HG03575 (cell line): ENCODE data around the gene SYTL3.
"Not testable (repeated sequence)": the region's sequence is repeated elsewhere in the genome, so short reads cannot be mapped to it uniquely, and the experiment has no call there.

Experiments used
- ATAC-seq: cut with Tn5 transposase; IDR thresholded peaks from one replicate; pipeline ENCODE4 v1.9.1; 2021; ENCODE audit not compliant: unreplicated experiment, insufficient number of reproducible peaks, low FRiP score; ENCODE audit errors: extremely low read depth

Gene SYTL3

DNA sequence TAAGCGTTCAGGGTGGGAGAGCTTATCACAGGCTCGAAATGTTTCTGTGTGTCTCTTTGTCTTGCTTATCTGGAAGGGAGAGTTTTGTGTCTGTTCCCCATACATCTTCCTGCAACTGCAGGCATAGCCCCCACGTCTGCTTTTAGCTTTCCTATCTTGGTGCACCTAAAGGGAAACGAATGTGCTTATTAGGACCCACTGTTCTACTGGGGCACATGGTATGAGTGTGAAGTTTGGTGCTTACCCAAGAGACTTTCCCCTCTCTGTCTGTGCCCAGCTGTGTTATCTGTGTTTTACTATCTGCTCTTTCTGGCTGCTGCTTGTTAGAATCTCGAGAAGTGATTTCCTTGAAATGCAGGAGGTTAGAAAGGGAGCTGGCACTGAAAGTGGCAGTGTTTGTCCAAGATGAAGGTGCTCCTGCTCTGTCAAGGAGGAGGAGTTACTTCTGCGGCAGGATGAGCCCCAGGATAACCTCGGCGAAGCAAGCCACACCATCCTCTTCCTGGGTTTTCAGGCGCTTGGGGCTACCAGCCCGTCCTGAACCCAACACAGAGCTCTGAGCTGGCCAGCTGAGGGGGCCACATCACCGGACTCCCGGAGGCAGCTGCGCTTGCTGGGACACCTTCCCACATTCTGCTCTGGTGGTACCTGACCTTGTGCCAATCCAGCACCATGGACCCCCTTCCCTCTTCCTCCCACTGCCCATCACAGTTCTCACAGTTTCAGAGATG is 28.7 kb upstream of the SYTL3 start:
- no peak for ATAC-seq

DNA sequence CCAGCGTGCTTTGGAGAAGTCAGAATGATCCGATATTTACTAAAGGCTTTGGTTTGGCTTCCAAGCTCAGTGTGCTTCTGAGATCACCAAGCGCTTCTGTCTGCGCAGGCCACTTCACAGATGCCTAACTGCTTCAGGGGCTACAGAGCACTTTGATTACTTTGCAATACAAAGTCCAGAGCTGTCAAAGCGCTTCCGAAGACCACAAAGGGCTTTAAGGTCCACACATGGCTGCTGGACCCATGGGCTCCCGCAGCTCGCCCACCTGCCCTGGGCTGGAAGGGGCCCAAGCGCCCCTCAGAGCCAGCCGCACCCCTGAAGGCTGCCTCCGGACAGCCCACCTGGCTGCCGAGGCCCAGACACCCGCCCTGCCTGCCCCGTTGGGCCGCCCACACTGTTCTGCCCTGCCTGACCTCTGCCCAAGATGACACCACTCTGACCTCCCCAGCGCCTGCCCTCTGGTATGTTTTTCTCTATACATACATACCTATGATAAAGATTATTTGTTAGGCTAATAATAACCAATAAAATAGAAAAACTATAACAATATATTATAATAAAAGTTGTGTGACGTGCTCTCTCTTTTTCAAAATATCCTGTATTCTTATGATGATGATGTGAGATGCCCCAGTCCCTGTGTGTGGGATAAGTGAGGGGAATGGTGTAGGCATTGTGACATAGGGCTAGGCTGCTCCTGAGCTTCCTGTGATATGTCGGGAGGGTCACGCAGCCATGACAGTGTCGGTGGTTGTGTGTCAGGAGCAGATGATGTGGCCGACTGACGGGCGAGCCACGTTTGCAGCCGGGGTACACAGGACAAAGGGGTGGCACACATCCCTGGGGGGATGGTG is 27.9 kb upstream of the SYTL3 start:
- no peak for ATAC-seq

DNA sequence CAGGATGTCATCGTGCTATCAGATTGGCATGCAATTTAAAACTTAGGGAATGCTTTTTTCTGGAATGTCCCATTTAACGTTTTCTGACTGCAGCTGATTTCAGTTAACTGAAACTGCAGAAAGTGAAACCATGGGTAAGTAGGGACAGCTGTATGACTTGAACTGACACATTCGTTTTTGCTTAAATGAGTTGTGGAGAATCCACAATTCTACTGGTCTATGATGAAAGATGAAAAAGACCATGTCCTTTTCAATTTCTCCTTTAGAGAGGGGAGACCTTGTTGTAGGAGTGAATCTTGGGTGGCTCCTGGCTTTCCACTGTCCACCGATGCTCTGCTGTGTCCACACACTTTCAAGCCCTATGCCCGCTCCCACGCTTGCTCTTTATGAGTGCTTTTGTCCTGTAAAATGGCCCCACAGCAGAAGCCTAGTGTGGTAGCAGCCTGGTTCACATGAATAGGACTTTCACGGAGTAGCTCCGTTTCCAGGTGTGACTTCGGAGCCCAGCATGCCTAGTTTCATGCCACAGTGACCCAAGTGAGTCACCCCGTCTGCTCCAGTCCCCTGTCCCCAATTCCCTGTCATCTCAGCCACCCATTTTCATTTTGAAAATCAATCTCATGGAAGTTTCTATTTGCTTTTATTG is 27.2 kb upstream of the SYTL3 start:
- ATAC-seq: no peak

DNA sequence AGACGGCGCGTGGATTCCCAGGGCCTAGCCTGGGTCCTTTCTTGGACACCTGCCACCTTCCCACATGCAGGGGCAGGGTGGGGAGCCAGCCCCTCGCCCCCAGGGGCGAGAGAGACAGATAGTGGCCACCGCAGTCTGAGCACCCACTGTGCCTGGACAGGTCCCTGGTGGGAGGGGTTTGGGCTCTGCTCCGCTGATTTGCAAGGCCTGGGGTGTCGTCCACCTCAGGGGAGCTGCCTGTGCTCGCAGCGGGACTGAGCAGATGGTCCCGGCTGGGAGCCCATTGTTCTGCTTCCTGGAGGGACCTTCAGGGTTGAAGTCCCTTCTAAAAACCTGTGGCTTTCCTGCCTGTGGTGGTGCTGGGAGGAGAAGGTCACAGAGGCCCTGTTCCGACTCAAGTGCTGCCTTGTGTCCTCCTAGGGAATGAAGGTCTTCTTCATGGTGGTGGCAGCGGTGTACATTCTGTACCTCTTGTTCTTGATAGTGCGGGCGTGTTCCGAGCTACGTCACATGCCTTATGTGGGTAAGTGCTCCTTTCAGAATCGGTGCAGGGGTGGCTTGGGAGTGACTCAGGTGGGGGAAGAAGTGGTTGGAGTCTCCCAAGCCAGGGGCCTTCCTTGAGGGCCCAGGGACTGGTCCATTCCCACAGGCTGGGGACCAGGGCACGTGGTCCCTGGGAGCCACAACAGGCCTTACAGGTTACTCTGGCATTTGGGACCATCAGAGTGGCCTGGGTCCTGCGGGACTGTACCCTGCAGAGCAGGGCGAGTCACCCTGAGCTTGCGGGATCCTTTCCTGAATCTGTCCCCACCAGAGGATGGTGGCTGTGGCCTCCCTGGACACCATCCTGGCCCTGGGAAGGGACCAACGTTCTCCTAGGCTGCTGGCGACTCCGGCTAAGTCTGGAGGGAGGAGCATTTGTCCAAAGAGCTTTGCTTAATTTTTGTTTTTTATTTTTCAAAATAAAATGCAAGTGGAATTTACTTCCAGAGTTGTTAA is 24.9 kb upstream of the SYTL3 start:
- no peak for ATAC-seq

DNA sequence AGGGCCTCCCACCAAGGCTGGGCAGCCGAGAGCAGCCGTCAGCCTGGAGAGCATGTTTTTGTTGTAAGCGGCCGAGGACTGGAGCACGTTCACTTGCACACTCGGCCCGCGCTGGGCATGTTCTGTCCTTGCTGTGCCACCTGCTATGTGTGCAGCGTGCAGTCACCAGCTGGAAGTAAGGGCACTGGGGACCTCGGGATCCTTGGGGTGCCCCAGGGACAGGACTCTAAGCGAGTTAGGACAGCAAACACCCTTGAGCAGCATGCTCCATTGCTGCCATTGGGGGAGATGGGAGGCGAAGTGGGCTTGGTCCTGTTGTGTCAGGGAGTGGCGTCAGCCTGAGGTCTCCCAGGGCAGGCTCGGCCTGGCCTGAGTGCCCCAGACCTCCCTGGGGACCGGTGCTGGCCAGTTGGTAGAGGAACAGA is 24.0 kb upstream of the SYTL3 start:
- ATAC-seq: no peak

DNA sequence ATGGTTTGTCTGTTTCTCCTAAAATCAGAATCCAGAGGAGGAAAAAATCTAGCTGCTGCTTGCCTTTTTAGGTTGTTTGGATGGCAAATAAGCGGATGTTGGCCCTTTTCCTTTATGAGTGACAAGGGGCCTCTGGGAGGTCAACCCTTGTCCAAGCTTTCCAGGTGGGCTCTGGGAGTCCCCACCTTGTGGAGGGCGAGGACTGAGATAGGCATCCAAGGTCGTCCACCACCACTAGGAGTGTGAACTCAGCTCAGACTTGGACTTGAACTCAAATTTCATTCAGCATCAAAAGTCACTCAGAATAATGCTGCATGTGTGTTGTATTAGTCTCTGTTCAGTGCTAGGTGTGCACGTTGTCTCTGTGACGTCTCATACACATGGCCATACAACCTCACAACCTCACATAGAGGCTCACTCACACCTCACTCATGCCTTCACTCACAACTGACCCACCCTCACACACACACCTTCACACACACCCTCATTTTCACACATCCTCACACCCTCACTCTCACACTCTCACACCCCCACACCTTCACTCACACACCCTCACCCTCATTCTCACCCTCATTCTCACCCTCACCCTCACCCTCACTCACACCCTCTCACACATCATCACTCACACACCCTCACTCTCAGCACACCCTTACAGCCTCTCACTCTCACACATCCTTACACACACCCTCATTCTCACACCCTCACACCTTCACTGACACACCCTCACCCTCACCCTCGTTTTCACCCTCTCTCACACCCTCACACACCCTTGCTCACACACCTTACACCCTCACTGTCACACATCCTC is 23.3 kb upstream of the SYTL3 start:
- no peak for ATAC-seq

DNA sequence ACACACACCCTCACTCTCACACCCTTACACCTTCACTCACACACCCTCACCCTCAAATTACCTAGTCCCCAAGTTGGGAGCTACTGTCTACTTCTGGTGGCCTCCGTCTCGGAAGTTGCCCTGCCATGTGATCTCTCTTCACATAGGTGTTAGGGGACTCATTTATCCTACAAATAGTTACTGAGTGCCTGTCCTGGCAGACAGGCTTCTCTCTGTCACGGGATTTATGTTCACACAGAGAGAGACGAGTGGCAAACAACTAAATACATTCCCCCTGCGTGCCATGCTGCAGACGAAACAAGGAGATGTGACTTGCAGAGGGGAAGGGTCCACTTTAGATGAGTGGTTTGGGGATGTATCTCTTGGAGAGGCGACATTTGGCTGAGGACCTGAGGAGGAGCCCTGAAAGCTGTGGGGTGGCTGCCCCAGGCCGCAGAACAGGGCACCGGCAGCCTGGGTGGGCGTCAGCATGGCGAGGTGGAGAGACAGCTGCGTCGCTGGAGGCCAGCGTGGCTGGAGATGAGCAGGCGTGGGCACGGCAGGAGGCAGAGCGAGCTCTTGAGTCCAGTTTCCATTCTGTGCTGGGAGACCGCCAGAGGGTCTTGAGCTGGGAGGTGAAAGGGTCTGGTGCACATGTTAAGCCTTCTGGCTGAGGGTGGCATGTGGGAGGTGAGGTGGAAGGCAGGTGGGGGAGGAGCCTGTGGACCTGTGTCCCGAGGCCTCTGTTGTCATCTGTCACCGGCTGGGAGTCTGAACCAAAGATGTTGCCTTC is 22.5 kb upstream of the SYTL3 start:
- ATAC-seq: no peak

DNA sequence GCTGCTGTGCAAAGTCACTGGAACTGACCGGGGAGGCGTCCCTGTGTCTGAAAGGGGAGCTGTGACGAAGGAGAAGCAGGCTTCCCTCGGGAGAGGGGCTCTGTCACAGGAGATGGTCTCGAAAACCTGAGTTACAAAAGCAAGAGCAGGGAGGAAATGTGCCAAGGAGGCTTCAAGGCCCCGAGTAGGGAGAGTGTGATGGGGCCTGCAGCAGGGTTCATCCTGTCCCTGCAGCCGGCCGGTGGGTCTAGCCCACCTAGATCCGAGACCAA is 22.0 kb upstream of the SYTL3 start:
- ATAC-seq: no peak

DNA sequence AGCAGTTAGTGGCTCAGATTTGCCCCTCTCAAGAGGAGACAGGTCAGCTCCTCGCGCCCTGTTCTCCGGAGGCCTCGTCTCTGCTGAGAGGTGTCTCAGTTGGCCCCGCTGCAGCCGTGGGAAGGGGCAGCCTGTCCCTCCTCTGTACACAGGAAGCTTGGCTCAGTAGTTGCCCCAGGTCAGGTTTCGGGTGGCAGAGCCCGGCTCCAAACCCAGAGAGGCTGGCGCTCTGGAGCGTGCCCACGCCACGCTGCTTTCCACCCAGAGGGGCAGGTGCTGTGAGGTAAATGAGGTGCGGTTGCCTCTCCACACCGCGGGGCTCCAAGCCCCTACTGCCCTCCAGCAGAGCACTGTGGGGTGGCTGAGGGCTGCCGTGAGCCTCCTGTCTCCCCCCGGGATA is 21.3 kb upstream of the SYTL3 start:
- ATAC-seq: no peak

DNA sequence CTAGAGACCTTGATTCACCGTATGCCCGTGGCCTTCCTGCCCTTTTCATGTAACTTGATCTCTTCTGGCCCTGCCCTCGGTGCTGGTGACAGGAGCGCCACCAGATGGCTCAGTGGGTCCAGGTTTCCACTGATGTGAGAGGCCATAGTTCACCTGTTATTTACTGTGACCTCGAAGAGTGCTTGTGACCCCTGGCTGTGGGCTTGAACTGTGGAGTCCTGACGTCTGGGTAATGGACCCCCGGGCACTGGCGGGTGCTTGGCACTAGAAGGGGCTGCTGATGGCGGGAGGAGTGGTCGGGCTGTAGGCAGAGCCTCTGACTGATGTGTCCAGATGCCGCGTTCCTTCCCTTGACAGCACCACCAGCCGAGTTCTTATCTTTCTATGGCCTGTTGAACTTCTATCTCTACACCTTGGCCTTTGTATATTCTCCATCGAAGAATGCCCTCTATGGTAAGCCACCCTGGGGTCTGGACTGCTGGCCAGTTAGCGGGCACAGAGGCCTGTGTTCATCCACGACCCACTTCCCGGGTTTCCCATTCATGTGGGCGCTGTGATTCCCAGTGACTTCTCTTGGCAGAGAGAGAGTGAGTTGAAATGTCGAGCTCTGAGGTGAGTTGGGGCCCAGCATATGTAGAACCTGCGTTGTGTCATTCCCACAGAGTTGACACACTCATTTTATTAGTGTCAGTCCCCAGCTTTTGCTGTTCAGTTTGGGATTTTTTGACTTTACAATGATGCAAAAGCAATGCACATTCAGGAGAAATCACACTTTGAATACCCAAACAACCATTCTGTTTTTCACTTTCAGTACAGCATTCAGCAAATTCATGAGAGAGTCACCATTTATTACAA is 20.3 kb upstream of the SYTL3 start:
- no peak for ATAC-seq

DNA sequence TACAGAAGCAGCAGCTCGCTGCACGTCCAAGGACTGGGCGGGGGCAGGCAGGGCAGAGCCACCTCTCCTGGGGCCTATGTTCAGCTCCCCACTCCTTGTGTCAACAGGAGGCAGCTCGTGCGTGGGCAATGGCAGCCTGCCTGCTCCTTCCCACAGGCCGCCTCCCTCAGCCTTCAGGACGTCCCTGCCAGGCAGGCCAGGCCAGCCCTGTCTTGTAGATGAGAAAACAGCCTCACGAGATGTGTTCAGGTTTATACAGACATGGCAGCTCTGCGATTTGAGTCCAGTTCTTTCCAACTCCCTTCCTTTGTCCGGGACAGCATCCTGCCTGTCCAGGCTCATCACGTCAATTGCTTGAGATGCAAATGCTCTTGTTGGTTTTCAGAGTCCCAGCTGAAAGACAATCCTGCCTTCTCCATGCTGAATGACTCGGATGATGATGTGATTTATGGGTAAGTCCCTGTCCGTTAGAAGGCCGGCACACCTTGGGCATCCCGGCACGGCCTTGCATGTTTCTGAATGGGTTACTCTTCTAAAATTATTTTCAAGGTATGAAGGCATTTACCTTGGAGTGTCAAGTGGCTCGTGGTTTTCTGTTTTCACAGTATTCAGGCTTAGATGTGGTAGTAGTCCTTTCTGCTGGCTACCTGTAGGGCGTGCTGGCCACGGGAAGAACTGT is 18.8 kb upstream of the SYTL3 start:
- ATAC-seq: no peak

DNA sequence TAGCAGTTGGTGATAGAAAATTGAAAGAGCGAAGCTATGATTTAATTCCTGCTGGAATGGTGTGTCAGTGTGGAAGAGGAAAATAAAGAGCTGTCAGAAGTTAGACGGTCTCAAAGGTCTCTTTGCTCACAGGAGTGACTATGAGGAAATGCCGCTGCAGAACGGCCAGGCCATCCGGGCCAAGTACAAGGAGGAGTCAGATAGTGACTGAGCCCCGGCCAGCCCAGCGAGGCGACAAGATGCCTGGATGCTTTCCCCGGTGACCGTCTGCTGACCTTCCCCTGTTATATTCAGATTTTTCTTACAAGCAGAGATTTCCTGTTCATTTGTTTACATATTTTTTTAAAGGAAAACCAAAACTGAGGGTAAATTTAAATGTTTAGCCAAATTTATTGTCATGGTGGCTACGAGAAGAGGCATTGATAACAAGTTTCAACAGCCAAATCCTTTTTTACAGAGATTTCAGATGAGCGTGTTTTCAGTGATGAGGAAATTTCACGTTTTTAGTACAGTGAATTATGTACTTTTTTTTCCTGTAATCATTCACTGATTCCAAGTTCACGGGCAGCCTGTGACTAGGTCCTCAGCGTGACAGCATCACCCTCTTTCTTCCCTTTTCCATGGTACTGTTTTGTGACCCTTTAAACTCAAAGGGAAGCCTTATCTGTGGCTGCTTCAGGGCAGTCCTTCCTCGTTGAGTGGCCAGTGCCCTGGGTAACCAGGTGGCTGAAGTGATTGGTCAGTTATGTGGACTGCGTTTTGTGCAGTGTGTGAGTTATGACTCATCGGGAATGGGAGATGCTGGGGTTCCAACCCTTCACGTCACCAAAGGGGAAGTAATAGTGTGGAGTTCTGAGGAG is 17.9 kb upstream of the SYTL3 start:
- ATAC-seq: no peak

DNA sequence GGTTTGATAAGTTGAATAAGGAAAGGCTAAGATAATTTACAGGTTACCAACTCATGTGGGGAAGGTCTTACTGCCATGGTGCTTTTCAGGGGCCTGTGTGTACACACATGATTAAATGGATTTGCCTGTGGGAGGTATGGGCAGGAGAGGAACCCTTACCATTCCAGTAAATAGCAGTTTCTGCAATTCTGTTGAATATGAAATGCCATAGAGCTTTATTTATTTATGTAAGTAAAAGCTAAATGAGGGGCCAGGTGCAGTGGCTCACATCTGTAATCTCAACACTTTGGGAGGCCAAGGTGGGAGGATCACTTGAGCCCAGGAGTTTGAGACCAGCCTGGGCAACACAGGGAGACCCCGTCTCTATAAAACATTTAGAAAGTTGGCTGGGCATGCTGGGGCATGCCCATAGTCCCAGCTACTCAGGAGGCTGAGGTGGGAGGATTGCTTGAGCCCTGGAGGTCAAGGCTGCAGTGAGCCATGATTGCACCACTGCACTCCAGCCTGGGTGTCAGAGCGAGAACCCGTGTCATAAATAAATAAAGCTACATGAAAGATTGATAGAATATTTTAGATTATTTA is 17.2 kb upstream of the SYTL3 start:
- not testable (repeated sequence) for ATAC-seq

DNA sequence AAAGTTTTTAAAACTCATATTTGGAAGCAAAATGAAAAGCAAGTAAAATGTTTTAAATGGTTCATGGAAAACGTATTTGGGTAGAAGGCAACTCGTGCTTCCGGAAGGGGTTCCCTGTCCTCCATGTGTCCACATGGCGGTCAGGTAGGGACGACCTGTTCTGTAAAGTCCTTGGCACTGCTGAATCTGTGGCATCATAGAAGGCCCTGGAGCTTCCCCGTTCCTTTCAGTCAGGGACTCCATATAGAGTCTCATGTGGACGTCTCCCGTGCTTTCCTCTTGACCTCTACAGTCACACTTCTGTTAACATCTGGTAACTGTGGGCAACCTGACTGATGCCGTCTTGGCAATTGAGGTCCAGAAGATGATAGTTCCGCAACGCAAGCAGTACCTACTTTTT is 16.7 kb upstream of the SYTL3 start:
- ATAC-seq: no peak
